GM19025 (cell line): Measurements from ENCODE around the gene UCN3.

Source experiments
- ATAC-seq: cut with Tn5 transposase; IDR thresholded peaks from one replicate; pipeline ENCODE4 v1.9.1; 2021; ENCODE audit warnings: mild to moderate bottlenecking, low read depth, moderate library complexity; ENCODE audit not compliant: unreplicated experiment

UCN3 gene

DNA sequence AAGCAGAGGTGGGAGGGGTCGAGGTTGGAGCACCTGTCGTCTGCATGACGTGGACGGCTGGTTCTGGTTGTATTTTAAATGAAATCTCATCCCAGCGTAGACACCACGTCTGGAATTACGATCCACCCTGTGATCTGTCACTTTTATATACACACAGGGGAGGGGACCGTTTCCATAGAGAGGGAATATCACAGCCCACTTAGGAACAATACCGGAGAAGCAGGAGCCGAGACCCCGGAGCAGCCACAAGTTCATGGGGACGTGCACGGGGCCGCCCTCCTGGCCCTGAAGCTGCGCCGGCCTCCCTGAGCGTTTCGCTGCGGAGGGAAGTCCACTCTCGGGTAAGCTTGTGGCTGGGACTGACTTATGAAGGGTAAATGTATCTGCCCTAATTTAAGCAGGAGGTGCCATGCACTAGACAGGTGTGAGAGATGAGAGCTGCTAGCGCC, at the start of gene UCN3:
TSS of gene UCN3 (plus strand) at position 77 of the 449 bp plus-strand sequence. CDS start 8,755 bp downstream, outside the sequence.
- ATAC-seq, result no peak

DNA sequence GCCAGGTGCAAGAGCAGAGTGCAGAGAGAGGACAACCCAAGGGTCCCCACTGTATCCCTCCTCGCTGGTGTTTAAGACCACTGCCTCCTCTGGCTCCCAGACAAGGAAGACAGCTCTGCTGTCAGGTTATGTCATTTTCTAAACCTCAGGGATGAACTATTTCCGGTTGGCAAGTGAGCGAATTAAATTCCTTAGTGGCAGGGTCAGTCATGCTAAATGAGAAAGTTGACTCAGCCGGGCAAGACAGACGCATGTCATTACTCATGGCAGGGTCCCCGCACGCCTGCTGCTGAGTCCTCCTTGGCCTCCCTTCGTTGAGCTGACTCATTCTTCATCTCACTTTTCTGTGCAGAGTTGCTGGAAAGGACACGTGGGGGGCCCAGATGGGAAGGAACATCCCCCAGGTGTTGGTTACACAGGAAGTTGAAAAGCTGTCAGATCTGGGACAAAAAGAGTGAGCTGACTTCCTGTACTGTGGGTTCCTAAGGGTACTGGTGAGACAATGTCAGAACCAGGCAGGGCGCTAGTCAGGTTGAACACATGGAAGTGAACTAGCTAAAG, 47.1 kb upstream of the UCN3 start:
- no peak for ATAC-seq

DNA sequence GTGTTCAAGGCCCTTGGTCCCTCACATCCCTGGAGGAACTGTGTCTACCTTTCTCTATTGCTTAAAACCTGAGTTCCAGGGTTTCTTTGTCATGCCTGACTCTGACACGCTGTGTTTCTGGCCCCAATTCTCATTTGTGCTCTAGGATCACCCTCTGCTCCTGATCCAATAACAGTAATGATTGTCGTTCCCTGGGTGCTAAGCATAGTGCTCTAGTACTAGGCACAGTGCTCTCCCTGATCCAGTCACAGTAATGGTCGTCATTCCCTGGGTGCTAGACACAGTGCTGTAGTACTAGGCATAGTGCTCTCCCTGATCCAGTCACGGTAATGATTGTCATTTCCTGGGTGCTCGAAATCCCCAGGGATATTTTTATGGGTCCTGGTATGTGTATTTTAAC, 46.6 kb upstream of the UCN3 start:
- no peak for ATAC-seq

- no peak for ATAC-seq
Observed at GRCh38 chr10:5319863-5320262, 44.9 kb upstream of the UCN3 start.

GRCh38 chr10:5321273-5321672, 43.5 kb upstream of the UCN3 start:
- no peak for ATAC-seq

DNA sequence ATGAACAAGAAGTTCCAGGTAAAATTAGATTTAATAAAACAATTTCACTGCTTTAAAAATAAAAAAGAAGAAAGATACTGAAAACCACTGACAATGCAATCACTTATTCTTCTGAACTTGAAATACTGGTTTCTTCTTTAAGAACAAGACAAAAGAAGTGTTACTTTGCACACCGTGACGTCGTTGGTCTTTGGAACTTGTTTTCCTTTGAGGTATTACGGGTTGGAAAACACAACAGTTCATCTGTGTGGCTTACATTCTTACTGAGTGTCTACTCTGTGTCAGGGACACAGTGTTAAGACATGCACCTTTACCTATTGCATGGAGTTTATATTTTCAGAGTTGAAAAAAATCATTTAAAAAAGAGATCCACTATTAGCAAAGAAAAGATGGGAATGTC, 41.3 kb upstream of the UCN3 start:
- no peak for ATAC-seq

DNA sequence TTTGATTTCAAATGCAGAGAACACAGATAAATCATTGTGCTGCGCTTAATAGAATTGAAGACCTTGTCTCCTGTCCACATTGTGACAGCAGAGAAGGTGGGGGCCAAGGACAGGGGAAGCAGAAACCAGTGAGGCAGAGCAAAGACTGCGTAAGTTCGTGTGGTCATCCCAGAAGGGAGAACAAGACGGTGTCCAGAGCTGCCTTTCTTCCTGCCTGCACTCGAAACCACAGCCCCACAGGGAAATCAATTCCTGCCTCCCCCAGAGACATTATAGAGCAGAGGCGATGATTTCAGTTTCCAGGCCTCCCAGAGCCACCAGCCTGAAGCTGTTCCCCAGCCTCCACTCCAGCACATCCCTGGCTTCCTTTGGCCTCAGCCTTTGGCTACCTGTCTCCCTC, 39.7 kb upstream of the UCN3 start:
- no peak for ATAC-seq

DNA sequence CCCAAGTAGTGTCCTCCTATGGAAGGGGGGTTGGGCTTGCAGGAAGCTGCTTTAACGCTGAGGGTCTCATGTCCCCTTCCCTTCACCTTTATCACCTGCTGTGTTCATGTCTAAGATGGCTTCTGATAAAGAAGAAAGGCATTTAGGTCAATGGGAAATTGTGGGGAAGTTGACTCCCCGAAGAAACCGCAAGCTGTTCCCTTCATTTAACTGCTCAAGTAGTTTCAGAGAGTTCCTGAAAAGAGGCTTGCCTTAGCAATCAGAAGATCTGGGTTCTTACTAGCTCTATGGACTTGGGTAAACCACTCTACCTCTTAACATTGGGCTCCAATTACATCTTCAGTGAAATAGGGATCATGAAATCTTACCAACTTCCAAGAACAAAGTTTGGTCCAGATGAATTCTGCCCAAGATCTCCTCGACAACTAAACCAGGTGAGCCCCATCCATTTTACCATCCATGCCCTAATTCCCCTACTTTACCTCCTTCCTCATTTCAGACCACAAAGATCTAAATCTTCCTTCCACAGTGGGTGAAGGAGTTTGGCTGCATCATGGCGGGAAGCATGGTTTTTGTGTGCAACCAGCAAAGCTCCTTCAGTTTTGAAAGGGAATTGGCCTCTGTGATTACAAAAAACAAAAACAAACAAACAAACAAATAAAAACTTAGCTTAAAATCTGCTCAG, 30.4 kb upstream of the UCN3 start:
- ATAC-seq, result no peak

DNA sequence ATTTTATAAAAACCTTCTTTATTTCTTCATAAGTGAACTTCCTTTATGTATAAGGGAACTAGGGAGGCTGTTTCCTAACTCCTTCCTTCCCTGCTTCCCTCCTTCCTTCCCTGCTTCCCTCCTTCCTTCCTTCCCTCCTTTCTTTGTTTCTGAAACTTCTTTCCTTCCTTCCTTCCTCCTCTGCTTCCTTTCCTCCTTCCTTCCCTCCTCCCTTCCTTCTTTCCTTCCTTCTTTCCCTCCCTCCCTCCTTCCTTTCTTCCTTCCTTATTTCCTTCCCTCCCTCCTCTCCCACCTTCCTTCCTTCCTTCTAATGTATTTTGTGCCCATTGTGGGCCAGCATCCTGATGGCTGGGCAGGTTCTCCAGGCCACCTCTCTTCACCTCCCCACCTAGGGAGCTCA, 26.8 kb upstream of the UCN3 start:
- ATAC-seq, result no peak

DNA sequence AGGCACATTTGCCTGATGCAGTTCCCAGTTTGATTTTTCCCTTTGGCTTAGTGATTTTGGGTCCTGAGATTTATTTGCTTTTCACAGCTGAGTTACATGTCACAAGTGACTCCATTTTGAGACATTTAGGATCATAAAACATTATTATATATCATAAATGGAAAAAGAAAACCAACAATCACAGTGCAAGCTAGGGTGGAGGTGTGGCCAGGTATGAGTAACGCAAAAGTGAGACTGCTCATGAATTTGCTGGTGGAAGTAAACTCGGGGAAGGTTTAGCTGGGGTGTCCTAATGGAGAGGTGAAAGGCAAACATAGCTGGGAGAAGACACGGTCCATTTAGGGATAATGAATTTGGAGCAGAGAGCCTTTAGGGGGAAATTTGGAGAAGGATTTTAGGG, 21.7 kb upstream of the UCN3 start:
- ATAC-seq, result no peak

GRCh38 chr10:5343561-5343960, 21.2 kb upstream of the UCN3 start:
- ATAC-seq, result no peak

DNA sequence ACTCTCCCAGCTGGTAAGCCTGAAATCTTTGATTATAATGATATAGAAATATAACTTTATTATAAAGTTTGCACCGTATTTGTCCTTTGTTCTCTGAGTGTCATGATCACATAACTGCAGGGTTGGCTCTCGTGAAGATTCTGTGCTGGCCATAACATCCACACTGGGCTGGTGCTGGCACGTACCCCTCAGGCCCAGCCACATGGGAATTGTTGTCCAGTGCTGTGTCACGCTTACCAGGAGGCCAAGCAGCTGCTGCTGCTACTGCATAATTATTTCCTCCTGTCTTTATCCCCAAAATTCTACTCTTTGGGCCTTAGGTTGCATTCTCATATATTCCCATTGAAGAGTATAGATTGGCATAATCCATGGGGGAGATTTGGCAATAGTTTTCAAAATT, 20.8 kb upstream of the UCN3 start:
- ATAC-seq, result no peak

GRCh38 chr10:5344746-5345145, 20.0 kb upstream of the UCN3 start:
- ATAC-seq, result no peak

DNA sequence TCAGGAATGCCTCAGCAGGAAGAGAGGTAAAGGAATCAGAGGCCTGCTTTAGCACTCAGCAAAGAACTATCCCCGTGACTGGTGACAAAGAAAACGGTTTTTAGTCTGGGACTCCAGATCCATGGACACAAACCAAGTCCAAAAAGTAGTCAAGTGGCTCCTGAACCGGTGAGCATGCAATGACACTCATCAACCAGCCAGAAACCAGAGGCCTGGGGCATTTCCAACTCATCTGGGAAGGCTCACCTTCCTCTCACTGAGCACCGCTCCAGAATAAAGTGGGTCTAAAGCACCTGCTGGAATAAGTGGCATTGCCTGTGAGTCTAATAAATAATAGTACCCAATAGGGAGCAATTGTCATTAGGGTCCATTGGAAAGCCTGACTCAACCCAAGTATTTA, 17.9 kb upstream of the UCN3 start:
- ATAC-seq, result no peak

DNA sequence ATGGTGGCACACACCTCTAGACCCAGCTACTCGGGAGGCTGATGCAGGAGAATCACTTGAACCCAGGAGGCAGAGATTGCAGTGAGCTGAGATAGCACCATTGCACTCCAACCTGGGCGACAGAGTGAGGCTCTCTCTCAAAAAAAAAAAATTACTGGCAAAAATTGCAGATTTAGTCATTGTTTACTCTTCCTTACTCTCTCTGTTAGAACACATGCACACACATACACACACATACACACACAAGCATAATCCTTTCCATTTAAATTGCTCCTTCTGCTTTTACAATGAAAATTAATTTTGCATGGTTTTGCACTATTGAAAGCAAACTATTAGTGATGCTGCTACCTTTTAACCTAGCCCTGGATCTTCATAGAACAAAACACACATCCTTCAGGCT, 15.4 kb upstream of the UCN3 start:
- ATAC-seq, result no peak

- ATAC-seq, result peak; percentile 58
Observed at GRCh38 chr10:5354068-5354467, 10.7 kb upstream of the UCN3 start.

DNA sequence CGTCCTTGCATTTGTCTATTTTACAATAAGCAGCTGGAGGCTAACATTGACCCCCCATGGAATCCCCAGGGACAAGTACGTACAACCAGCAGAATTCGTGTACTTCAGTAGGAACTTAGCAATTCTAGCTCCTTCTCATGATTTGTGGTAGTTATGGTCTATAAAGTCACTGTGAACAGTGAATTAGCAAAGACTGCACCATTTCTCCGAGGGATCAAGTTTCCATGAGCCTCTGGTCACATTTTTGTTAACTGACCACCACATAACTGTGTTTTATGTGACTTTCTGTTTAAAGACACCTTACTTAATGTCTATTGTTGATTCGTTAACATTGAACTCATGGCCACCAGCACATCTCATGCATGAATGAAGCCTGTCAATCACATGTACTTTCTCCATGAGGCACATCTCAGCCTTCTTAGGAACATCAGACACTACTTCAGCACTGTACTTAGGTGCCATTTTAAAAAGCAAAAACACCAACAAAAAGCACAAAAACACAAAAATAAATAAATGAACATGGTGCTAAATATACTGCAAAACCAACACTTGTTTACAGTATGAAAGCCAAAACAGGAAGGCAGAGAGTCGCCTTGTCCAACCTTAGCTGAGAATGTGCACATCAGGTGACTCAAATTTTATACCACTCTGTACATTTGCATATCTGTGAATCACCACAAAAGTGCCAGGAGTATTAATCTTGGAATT, 9.0 kb upstream of the UCN3 start:
- no peak for ATAC-seq

- ATAC-seq, result no peak
Observed at GRCh38 chr10:5356302-5356763, 8.4 kb upstream of the UCN3 start.

DNA sequence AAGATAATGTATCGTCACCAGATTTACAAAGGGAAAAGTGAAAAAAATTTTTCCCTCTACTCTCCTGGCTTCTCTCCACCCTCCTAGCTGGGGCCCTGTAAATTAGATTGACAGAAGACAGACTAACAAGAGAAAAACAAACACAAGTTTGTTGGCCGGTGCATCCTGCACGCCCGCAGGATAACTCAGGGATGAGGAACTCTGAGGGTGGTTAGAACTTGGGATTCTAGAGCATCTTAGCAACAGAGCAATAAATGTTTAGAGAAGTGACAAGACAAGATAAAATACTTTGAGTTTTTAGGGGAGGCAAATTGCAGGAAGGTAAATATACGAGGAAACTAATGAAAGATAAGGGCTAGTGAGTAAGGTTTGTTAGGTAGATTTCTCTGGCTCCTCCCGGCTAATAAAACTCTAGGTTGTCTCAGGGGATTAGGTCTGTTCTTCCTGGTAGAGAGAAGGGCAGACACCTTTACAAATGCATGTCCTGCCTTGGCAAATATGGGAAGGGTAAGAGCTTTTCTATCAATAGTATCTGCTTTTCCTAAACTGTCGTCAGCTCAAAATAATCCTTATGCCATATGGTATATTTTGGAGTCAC, 4.3 kb upstream of the UCN3 start:
- no peak for ATAC-seq

- ATAC-seq, result no peak
Observed at GRCh38 chr10:5361966-5362365, 2.8 kb upstream of the UCN3 start.

DNA sequence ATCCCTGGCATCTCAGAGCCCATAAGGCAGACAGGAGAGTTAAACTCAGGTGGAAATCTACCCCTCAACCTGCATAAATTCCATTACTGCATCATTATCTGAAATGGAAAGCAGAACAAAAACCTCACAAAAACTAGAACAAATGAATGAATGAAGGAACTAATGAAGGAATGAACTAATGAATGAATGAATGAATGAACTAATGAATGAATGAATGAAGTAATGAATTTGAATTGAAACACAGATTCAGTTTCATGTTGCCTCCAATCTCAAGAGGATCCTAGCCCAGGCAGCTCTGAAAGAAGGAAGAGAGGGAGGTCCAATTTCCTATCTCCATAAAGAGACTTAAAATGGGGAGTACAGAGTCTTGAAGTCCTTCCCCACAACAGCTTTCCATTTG, 1.9 kb upstream of the UCN3 start:
- no peak for ATAC-seq
